Measurements from ENCODE around the gene PLIN1.
"Not testable (repeated sequence)": the region's sequence is repeated elsewhere in the genome, so short reads cannot be mapped to it uniquely, and the experiment has no call there.

The PLIN1 gene

DNA sequence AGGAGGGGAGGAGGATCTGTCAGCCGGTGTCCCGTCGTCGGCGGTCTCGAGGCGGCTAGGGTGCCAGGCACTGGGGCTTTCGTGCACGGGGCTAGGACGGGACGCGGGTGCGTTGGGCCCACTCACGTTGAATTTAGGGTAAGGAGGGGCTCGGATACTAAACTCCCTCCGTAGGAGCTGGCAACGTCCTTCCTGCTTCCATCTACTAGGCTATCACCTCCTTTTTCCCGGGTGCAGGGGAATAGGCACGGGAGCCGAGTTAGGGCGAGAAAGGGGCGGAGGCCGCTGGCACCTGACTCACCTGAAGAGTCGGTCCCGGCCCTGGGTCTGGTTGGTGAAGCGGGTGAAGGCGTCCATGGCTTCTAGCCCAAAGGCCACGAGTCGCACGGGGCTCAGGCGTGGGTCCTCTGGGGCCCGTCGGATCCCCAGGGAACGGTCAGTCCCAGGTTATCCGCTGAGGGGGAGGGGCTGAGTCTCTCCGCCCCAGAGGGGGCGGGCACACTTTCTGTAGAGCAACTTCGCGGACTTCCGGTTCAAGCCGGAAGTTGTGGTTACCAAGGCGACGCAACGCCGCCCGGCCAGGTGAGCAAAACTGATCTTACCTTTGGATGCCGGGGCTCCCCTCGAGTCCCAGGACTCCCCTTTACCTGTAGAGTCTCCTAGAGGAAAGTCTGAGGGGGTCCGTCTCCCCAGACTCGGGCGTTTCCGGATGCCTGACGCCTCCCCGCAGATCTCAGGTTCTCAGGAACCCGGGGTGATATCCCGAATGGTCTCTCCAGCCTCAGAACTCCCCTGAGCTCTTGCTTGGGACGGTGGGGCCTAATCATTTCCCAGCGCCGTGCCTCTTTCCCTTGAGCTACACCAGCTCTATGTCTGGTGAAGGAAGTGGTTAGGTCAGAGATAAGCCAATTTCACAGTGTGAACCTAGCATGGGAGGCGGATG is 11.4 kb upstream of the PLIN1 start, which contains the start of the genes PEX11A and WDR93:
PEX11A (minus strand) TSS at position 479 of the 943 bp plus-strand sequence; CDS start at position 357, 122 bp downstream.
WDR93 (plus strand) TSS at position 536 of the 943 bp plus-strand sequence. CDS start 10,936 bp downstream, outside the sequence.
- H3K4me1 ChIP-seq (ENCODE audit: insufficient read depth, low read length): no peaks in the 10 kb centered on the region
- no peaks in the 10 kb centered on the region for H3K36me3 ChIP-seq (ENCODE audit: insufficient read depth, low read length)
- H3K9me3 ChIP-seq (ENCODE audit: insufficient read depth, low read depth, low read length): no peaks in the 10 kb centered on the region
- 5% methylated on average over 60 of the region's 60 CpGs for WGBS
- peak within 1 kb of the TSS; percentile 83 for H3K4me3 ChIP-seq (ENCODE audit: low read length)
- H3K27ac ChIP-seq (ENCODE audit: low read depth, low read length): no peak within 1 kb of the TSS
- H3K9ac ChIP-seq (ENCODE audit: low read depth, low read length): peak within 1 kb of the TSS; percentile 36; the same call in 1 of the 2 replicates
- H3K27me3 ChIP-seq (ENCODE audit: insufficient read depth, low read length): peaks cover 36% of the 10 kb centered on the region; the same call in 1 of the 2 replicates

DNA sequence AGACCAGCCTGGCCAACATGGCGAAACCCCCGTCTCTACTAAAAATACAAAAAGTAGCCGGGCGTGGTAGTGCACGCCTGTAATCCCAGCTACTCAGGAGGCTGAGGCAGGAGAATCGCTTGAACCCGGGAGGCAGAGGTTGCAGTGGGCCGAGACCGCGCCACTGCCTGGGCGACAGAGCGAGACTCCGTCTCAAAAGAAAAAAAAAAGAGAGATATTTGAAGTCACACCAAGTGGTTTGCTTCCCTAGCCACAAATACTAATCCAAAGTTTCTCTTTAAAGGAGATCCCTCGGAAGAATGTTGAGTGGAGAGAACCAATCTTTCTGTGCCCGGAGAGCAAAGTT is 10.7 kb upstream of the PLIN1 start:
- H3K27me3 ChIP-seq (ENCODE audit: insufficient read depth, low read length): peaks cover 30% of the 10 kb centered on the region; the same call in 1 of the 2 replicates
- H3K4me3 ChIP-seq (ENCODE audit: low read length): peak overlapping the region; percentile 83
- not testable (repeated sequence) for H3K9me3 ChIP-seq (ENCODE audit: insufficient read depth, low read depth, low read length); H3K27ac ChIP-seq (ENCODE audit: low read depth, low read length); H3K4me1 ChIP-seq (ENCODE audit: insufficient read depth, low read length); H3K9ac ChIP-seq (ENCODE audit: low read depth, low read length); H3K36me3 ChIP-seq (ENCODE audit: insufficient read depth, low read length)
- WGBS: 77% methylated on average over 15 of the region's 15 CpGs

DNA sequence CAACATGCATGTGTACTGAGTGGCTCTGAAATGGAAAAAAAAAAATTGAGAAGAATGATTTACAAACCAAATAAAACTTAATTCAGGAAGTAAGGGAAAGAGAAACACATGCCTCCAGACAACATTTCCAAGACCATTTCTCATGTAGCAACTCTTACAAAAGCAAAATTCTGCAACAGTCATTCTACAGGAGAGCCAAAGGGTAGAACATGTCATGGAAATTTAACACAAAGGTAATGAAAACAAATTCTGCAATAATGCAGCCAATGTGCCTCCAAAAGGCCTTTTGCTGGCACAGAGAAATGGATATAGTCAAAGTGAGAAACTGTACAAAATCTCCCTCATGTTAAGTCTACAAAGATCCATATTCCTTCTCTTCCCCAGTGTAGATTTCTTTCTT is 7.4 kb upstream of the PLIN1 start:
- H3K36me3 ChIP-seq (ENCODE audit: insufficient read depth, low read length): no peaks in the 10 kb centered on the region
- no peaks in the 10 kb centered on the region for H3K9me3 ChIP-seq (ENCODE audit: insufficient read depth, low read depth, low read length)
- no peak overlapping the region for H3K9ac ChIP-seq (ENCODE audit: low read depth, low read length)
- H3K27ac ChIP-seq (ENCODE audit: low read depth, low read length): no peak overlapping the region
- H3K4me3 ChIP-seq (ENCODE audit: low read length): no peak overlapping the region
- no peaks in the 10 kb centered on the region for H3K4me1 ChIP-seq (ENCODE audit: insufficient read depth, low read length)
- peaks cover 11% of the 10 kb centered on the region; the same call in 1 of the 2 replicates for H3K27me3 ChIP-seq (ENCODE audit: insufficient read depth, low read length)

DNA sequence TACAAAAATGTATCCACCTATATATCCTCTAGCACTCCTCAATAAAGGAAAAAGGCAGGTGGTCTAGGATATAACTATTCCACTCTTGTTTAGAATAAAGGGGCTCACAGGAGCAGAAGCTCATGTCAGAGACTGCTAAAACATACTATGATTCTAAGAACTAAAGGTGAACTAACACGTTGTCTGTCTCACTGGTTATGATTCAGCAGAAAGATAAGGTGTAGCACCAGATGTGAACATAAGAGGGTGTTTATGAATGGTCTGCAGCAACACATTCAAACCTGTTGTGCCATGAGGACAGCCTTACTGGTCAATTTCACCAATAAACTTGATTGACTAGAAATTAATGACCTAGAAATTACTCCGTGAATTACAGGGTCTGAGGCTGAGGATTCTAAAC is 6.8 kb upstream of the PLIN1 start:
- H3K4me3 ChIP-seq (ENCODE audit: low read length): no peak overlapping the region
- H3K9me3 ChIP-seq (ENCODE audit: insufficient read depth, low read depth, low read length): no peaks in the 10 kb centered on the region
- no peaks in the 10 kb centered on the region for H3K36me3 ChIP-seq (ENCODE audit: insufficient read depth, low read length)
- H3K27me3 ChIP-seq (ENCODE audit: insufficient read depth, low read length): peaks cover 11% of the 10 kb centered on the region; the same call in 1 of the 2 replicates
- H3K9ac ChIP-seq (ENCODE audit: low read depth, low read length): no peak overlapping the region
- H3K27ac ChIP-seq (ENCODE audit: low read depth, low read length): no peak overlapping the region
- WGBS: 89% methylated on average over 2 of the region's 2 CpGs
- no peaks in the 10 kb centered on the region for H3K4me1 ChIP-seq (ENCODE audit: insufficient read depth, low read length)

DNA sequence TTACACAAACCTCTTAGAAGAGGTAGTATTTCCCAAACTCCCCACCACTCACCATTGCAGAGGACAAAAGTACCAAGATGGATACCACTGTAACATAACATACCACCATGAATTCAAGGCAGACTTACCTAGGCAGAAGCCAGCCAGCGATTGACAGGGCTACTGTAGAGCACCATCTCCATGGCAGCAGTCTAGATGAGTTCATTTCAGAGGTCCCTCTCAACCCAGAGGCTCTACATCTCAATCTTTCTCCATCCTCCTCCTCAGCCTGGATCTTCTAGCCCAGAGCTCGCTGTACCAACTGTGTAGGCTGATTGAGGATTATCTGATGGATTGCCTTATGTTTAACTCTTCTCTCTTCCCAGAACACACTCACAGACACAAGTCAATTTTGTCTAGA is 2.0 kb upstream of the PLIN1 start:
- no peak overlapping the region for H3K9ac ChIP-seq (ENCODE audit: low read depth, low read length)
- no peak overlapping the region for H3K27ac ChIP-seq (ENCODE audit: low read depth, low read length)
- 86% methylated on average over 1 of the region's 2 CpGs for WGBS
- H3K4me1 ChIP-seq (ENCODE audit: insufficient read depth, low read length): no peaks in the 10 kb centered on the region
- no peaks in the 10 kb centered on the region for H3K36me3 ChIP-seq (ENCODE audit: insufficient read depth, low read length)
- no peaks in the 10 kb centered on the region for H3K9me3 ChIP-seq (ENCODE audit: insufficient read depth, low read depth, low read length)
- H3K4me3 ChIP-seq (ENCODE audit: low read length): no peak overlapping the region
- H3K27me3 ChIP-seq (ENCODE audit: insufficient read depth, low read length): no peaks in the 10 kb centered on the region

DNA sequence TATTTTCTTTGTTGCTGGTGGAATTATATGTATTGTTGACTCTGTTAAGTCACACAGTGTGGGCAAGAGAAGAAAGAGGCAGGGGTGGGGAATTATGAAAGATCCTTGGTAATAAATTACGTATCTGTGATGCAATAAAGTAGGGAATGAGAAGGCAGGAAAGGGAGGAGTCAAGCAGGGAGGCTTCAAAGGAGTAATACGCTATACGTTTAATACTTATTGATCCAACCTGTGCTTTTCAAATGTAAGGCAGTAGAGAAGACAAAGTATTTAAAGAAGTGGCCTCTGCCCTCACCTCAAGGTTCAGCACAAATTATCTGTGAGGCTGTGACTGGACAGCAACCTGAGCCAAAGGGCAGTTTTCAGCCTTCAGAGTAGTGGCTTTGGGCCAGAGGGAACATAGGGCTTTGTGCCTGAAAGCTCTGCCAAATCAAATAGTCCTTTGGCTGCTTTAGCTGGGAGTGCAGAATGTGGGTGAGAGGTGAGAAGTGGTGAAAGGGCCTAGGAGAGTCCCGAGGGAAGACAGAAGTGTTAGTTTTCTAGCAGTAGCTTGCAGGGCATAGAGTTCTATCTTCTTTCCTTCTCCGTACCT is 1.2 kb upstream of the PLIN1 start:
- Histone ChIP-seq H3K4me3 (ENCODE audit: low read length) (no peak overlapping the region), H3K27ac (ENCODE audit: low read depth, low read length) (no peak overlapping the region), H3K9me3 (ENCODE audit: insufficient read depth, low read depth, low read length) (no peaks in the 10 kb centered on the region), H3K4me1 (ENCODE audit: insufficient read depth, low read length) (no peaks in the 10 kb centered on the region), H3K9ac (ENCODE audit: low read depth, low read length) (no peak overlapping the region), H3K36me3 (ENCODE audit: insufficient read depth, low read length) (no peaks in the 10 kb centered on the region), H3K27me3 (ENCODE audit: insufficient read depth, low read length) (no peaks in the 10 kb centered on the region)
- 88% methylated on average over 5 of the region's 5 CpGs for WGBS

DNA sequence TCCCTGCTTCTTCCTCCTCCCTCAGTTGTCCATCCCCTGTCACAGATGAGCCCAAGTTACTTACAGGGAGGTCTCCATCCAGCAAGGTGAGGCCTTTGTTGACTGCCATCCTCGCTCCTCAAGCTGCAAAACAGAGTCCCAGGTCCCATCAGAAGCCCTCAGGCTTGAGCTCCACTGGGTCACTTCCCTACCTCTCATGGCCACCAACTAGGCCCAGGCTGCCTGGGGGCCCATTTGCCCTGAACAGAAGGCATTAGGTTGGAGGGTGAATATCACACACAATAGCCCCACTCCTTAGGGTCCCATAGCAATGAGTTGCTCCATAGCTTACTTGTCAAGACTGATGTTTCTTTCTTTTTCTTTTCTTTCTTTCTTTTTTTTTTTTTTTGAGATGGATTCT is 1.8 kb downstream of the PLIN1 start:
- Histone ChIP-seq H3K9me3 (ENCODE audit: insufficient read depth, low read depth, low read length) (no peaks in the 10 kb centered on the region), H3K4me1 (ENCODE audit: insufficient read depth, low read length) (no peaks in the 10 kb centered on the region), H3K4me3 (ENCODE audit: low read length) (no peak overlapping the region), H3K27me3 (ENCODE audit: insufficient read depth, low read length) (no peaks in the 10 kb centered on the region), H3K9ac (ENCODE audit: low read depth, low read length) (no peak overlapping the region), H3K36me3 (ENCODE audit: insufficient read depth, low read length) (no peaks in the 10 kb centered on the region), H3K27ac (ENCODE audit: low read depth, low read length) (no peak overlapping the region)
- WGBS: 90% methylated on average over 1 of the region's 1 CpG

DNA sequence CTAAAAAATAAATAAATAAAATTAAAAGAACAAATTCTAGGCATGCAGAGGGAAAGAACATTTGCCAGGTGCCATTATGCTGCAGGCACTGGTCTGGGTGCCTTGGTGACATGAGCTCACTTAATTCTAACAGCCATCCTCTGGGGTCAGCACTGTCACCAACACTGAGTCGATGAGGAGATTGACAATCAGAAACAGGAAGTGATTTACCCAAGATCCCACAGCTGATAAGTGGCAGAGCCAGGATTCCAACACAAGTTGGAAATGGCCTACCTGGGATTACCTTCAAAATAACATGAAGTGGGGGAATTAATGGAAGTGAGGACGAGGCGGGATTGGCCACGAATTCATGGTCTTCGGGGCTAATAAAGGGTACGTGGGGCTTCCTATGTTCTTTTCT is 3.6 kb downstream of the PLIN1 start:
- no peak overlapping the region for H3K9ac ChIP-seq (ENCODE audit: low read depth, low read length)
- no peak overlapping the region for H3K4me3 ChIP-seq (ENCODE audit: low read length)
- 91% methylated on average over 5 of the region's 6 CpGs for whole genome bisulfite sequencing
- H3K4me1 ChIP-seq (ENCODE audit: insufficient read depth, low read length): no peaks in the 10 kb centered on the region
- no peaks in the 10 kb centered on the region for H3K9me3 ChIP-seq (ENCODE audit: insufficient read depth, low read depth, low read length)
- H3K27ac ChIP-seq (ENCODE audit: low read depth, low read length): no peak overlapping the region
- no peaks in the 10 kb centered on the region for H3K27me3 ChIP-seq (ENCODE audit: insufficient read depth, low read length)
- H3K36me3 ChIP-seq (ENCODE audit: insufficient read depth, low read length): no peaks in the 10 kb centered on the region

DNA sequence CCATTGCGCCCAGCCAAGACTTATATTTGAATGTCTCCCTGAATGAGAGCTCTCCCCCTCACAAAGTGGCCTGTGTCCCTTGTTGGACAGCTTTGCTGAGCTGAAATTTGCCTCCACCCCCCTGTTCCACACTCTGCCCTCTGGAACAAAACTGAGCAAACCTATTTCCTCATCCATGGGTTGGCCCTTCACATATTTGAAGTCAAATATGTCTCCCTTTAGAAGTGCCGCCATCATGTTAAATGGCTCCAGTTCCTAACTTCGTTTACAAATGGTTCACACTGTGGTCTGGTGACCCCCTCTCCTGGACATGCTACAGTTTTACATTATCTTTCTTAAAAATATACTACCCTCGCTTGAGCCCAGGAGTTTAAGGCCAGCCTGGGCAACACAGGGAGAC is 4.6 kb downstream of the PLIN1 start:
- Histone ChIP-seq H3K27ac (ENCODE audit: low read depth, low read length) (no peak overlapping the region), H3K4me3 (ENCODE audit: low read length) (no peak overlapping the region), H3K27me3 (ENCODE audit: insufficient read depth, low read length) (no peaks in the 10 kb centered on the region), H3K4me1 (ENCODE audit: insufficient read depth, low read length) (no peaks in the 10 kb centered on the region), H3K9ac (ENCODE audit: low read depth, low read length) (no peak overlapping the region), H3K9me3 (ENCODE audit: insufficient read depth, low read depth, low read length) (no peaks in the 10 kb centered on the region), H3K36me3 (ENCODE audit: insufficient read depth, low read length) (no peaks in the 10 kb centered on the region)
- 87% methylated on average over 4 of the region's 4 CpGs for WGBS

DNA sequence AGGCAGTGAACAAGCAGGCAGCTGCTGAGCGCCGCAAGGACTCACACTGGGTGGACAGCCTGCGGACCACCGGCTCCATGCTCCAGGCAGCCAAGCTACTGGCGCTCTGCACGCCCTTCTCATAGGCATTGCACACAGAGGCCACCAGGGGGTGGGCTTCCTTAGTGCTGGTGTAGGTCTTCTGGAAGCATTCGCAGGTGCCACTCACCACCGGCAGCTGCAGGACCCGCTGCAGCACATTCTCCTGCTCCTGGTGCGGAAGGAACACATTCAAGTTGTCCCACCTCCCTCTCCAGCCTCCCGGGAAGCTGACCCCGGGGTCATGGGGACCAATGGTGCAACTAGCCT is 6.0 kb downstream of the PLIN1 start:
- H3K4me3 ChIP-seq (ENCODE audit: low read length): no peak overlapping the region
- no peaks in the 10 kb centered on the region for H3K9me3 ChIP-seq (ENCODE audit: insufficient read depth, low read depth, low read length)
- no peaks in the 10 kb centered on the region for H3K36me3 ChIP-seq (ENCODE audit: insufficient read depth, low read length)
- WGBS: 47% methylated on average over 12 of the region's 12 CpGs
- H3K4me1 ChIP-seq (ENCODE audit: insufficient read depth, low read length): no peaks in the 10 kb centered on the region
- no peaks in the 10 kb centered on the region for H3K27me3 ChIP-seq (ENCODE audit: insufficient read depth, low read length)
- H3K9ac ChIP-seq (ENCODE audit: low read depth, low read length): no peak overlapping the region
- no peak overlapping the region for H3K27ac ChIP-seq (ENCODE audit: low read depth, low read length)

DNA sequence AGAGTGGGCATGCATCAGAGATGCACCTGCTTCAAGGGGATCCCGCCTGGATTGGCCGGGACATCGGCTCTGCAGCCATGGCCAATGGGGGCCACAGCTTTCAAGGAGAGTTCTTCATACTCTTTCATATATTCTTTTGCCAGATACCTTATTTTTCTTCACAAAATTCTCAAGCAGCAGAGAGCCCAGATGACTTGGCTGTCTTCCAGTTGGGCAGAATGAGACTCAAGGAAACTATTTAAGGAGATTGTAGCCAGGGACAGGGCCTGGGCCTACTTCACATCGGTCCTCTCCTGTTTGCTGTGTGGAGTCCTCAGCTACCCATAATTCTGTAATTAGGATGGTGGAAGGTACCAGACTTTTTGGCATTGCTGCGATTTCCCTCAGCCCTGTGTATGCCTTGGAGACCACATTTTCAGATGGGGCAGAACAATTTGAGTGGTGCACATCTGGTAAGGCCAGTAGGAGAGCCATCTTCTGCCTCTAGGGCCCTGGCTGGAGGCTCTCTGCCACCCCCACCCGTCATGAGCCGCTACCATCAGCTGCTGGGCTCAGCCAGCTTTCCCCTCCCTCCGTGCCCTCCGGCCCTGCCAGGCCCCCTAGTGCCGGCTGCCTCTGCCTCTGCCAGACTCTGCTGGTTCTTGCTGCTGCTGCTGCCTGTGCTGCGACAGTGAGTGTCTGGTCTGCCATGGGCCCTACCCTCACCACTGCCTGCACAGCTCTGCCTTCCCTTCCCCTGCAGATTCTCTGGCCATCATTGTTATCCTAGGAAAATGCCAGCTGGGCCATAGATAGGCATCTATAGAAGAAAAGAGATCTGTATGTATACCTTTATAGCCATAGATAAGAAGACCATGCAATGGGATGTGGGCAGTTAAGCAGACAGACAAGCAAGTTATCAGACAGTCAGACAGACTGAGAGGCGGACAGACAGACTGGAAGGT is 6.7 kb downstream of the PLIN1 start:
- Histone ChIP-seq H3K27ac (ENCODE audit: low read depth, low read length) (no peak overlapping the region), H3K9me3 (ENCODE audit: insufficient read depth, low read depth, low read length) (no peaks in the 10 kb centered on the region), H3K36me3 (ENCODE audit: insufficient read depth, low read length) (no peaks in the 10 kb centered on the region), H3K4me1 (ENCODE audit: insufficient read depth, low read length) (no peaks in the 10 kb centered on the region), H3K4me3 (ENCODE audit: low read length) (no peak overlapping the region), H3K27me3 (ENCODE audit: insufficient read depth, low read length) (no peaks in the 10 kb centered on the region), H3K9ac (ENCODE audit: low read depth, low read length) (no peak overlapping the region)
- 83% methylated on average over 12 of the region's 12 CpGs for WGBS

All from HUES64 (cell line).